Measurements from ENCODE around the gene PRPF38A. TPM values are rescaled to one million over a fixed set of nuclear protein-coding genes. Genes with fewer than 3 reads are reported as not detected.

The PRPF38A gene
- polyA plus RNA-seq, 1 of the 3 experiments (the other 2 are of a cell fraction) = 24.3 TPM

GRCh38 chr1:52460694-52461093 lies 56.3 kb downstream of the PRPF38A start:
- H3K9me3 ChIP-seq = no peaks in the 10 kb centered on the region
- H3K4me1 ChIP-seq (ENCODE audit: control insufficient read depth in 1 of 2, insufficient read depth in 2 of 2, low read depth in 1 of 2, low read length in 1 of 2) = no peaks in the 10 kb centered on the region
- H3K27me3 ChIP-seq (ENCODE audit: insufficient read depth) = no peaks in the 10 kb centered on the region
- H2AFZ ChIP-seq (ENCODE audit: low read depth) = no peak overlapping the region
- no peak for TF ChIP-seq REST (IDR thresholded peaks at IDR 0.05; ENCODE audit: low read depth, low read length)
- DNase-seq = no peak
- H3K36me3 ChIP-seq (replicated peaks in 1 of 2; ENCODE audit: control insufficient read depth in 1 of 2, insufficient read depth in 2 of 2, low read length in 1 of 2) = peaks cover 6 to 12% of the 10 kb centered on the region in 2 experiments
- no peaks in the 10 kb centered on the region for H4K20me1 ChIP-seq (ENCODE audit: insufficient read depth)
- ChIA-PET CTCF (interaction anchor here (0.6 to 1.2 kb wide), 2 partner anchors 226 to 377 kb away, joined by 3 read pairs; no protein-coding TSS in a partner anchor), POLR2A (no interaction called here)
- H3K9me2 ChIP-seq = no peaks in the 10 kb centered on the region
- 98% methylated on average over 1 of the region's 1 CpG for WGBS (ENCODE audit: low lambda C conversion rate)
- no peaks in the 10 kb centered on the region for H3K79me2 ChIP-seq (ENCODE audit: insufficient read depth)
- H3K4me3 ChIP-seq (ENCODE audit: low read depth in 2 of 2, low read length in 1 of 2) = no peak overlapping the region
- H3K27ac ChIP-seq (ENCODE audit: low read depth in 2 of 2, low read length in 1 of 2) = no peak overlapping the region
- H3F3A ChIP-seq (replicated peaks; ENCODE audit: insufficient read depth) = peaks cover 3% of the 10 kb centered on the region
- H3K4me2 ChIP-seq = no peak overlapping the region
- no peak overlapping the region for H3K9ac ChIP-seq

DNA sequence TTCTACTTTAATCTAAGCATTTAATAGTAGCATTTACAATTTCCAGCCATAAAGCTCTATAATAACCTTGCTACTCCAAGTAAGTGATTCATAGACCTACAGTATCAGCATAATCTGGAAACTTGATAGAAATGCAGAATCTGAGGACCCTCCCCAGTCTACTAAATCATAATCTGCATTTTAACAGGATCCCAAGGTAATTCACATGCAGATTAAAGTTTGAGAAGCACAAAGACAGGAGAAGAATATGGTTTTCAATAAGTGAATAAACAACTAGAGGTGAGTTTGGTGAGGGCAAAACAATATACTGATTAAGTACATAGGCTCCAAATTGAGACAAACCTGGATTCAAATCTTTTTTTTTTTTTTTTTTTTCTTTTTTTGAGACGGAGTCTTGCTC lies 57.4 kb downstream of the PRPF38A start:
- Histone ChIP-seq H3K27ac (ENCODE audit: low read depth in 2 of 2, low read length in 1 of 2) (no peak overlapping the region), H3K4me2 (no peak overlapping the region), H3K27me3 (ENCODE audit: insufficient read depth) (no peaks in the 10 kb centered on the region), H2AFZ (ENCODE audit: low read depth) (no peak overlapping the region), H3K9ac (no peak overlapping the region), H4K20me1 (ENCODE audit: insufficient read depth) (no peaks in the 10 kb centered on the region), H3K79me2 (ENCODE audit: insufficient read depth) (no peaks in the 10 kb centered on the region), H3K9me2 (no peaks in the 10 kb centered on the region), H3K9me3 (no peaks in the 10 kb centered on the region), H3F3A (replicated peaks; ENCODE audit: insufficient read depth) (peaks cover 3% of the 10 kb centered on the region), H3K36me3 (replicated peaks in 1 of 2; ENCODE audit: control insufficient read depth in 1 of 2, insufficient read depth in 2 of 2, low read length in 1 of 2) (peaks cover 6 to 12% of the 10 kb centered on the region in 2 experiments), H3K4me3 (ENCODE audit: low read depth in 2 of 2, low read length in 1 of 2) (no peak overlapping the region), H3K4me1 (ENCODE audit: control insufficient read depth in 1 of 2, insufficient read depth in 2 of 2, low read depth in 1 of 2, low read length in 1 of 2) (no peaks in the 10 kb centered on the region)
- ChIA-PET POLR2A (interaction anchor here (0.8 kb wide), 1 partner anchor 36 kb away, joined by 3 read pairs; no protein-coding TSS in a partner anchor), CTCF (no interaction called here)
- no peak for DNase-seq
- 86% methylated on average over 1 of the region's 1 CpG for WGBS (ENCODE audit: low lambda C conversion rate)
- TF ChIP-seq YY1 (IDR thresholded peaks at IDR 0.05; ENCODE audit: low read depth) (no peak), EP300 (IDR thresholded peaks at IDR 0.05; ENCODE audit: borderline replicate concordance in 1 of 2, low read depth in 1 of 2, low read length in 1 of 2) (no peak), CHD2 (IDR thresholded peaks at IDR 0.05; ENCODE audit: low read length, partially characterized antibody) (no peak), MAX (IDR thresholded peaks at IDR 0.05; ENCODE audit: low read depth) (no peak), REST (IDR thresholded peaks at IDR 0.05; ENCODE audit: low read depth, low read length) (no peak), TEAD4 (IDR thresholded peaks at IDR 0.05; ENCODE audit: borderline replicate concordance, insufficient read depth) (no peak), NRF1 (IDR thresholded peaks at IDR 0.05; ENCODE audit: low read depth, low read length) (no peak), RAD21 (IDR thresholded peaks at IDR 0.05; ENCODE audit: low read length) (no peak), FOXM1 (IDR thresholded peaks at IDR 0.05; ENCODE audit: low read depth) (no peak), SMC3 (IDR thresholded peaks at IDR 0.05; ENCODE audit: low read depth, low read length) (no peak), TCF12 (IDR thresholded peaks at IDR 0.05) (no peak), EZH2phosphoT487 (IDR thresholded peaks at IDR 0.05; ENCODE audit: borderline replicate concordance, low read depth) (no peak), GATA2 (CRISPR knock-in tag; IDR thresholded peaks at IDR 0.05) (no peak), MXI1 (IDR thresholded peaks at IDR 0.05; ENCODE audit: low read depth, low read length) (no peak), POLR2AphosphoS5 (IDR thresholded peaks at IDR 0.05; ENCODE audit: low read depth, low read length) (no peak)
- TF ChIP-seq, protein P1, sequence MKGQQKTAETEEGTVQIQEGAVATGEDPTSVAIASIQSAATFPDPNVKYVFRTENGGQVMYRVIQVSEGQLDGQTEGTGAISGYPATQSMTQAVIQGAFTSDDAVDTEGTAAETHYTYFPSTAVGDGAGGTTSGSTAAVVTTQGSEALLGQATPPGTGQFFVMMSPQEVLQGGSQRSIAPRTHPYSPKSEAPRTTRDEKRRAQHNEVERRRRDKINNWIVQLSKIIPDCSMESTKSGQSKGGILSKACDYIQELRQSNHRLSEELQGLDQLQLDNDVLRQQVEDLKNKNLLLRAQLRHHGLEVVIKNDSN (IDR thresholded peaks at IDR 0.05; ENCODE audit: borderline replicate concordance, low read depth) = no peak
- TF ChIP-seq, protein P2, sequence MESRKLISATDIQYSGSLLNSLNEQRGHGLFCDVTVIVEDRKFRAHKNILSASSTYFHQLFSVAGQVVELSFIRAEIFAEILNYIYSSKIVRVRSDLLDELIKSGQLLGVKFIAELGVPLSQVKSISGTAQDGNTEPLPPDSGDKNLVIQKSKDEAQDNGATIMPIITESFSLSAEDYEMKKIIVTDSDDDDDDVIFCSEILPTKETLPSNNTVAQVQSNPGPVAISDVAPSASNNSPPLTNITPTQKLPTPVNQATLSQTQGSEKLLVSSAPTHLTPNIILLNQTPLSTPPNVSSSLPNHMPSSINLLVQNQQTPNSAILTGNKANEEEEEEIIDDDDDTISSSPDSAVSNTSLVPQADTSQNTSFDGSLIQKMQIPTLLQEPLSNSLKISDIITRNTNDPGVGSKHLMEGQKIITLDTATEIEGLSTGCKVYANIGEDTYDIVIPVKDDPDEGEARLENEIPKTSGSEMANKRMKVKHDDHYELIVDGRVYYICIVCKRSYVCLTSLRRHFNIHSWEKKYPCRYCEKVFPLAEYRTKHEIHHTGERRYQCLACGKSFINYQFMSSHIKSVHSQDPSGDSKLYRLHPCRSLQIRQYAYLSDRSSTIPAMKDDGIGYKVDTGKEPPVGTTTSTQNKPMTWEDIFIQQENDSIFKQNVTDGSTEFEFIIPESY (IDR thresholded peaks at IDR 0.05; ENCODE audit: borderline replicate concordance, low read depth) = no peak

Data from SK-N-SH (cell line).